A549 (cell line): ENCODE results near the gene CDK14.

Experiments used
- POLR2A ChIP-seq: IDR thresholded peaks from 2 replicates; pipeline ENCODE4 v1.6.1; 2012; ENCODE audit warnings: mild to moderate bottlenecking, low read length
- TF ChIP-seq, protein P1 (sequence below): fragments of >200 bp; sonication (Bioruptor Twin); formaldehyde crosslinking; IDR thresholded peaks from 3 replicates; pipeline ENCODE4 v1.5.1; 2016

DNA sequence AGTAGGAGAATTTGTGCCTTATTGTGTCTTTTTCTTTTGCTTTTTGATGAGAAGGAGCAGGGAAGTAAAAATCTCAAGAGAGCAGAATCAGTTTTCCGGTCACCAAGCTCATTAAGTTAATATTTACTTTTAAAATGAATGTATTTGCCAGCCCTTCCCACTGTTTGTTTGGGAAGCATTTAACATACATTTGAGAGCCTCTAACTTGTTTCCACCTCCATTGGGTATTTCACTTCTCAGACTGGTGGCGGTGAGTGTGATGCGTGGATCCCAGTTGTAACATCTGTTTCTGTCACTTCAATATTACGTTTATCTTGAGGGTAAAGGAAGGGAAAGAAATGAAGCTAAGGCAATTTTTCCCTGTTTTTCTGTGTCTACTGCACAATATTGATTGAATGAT lies 22.8 kb downstream of the CDK14 start:
- no peak for TF ChIP-seq POLR2A
- TF ChIP-seq, protein P1, sequence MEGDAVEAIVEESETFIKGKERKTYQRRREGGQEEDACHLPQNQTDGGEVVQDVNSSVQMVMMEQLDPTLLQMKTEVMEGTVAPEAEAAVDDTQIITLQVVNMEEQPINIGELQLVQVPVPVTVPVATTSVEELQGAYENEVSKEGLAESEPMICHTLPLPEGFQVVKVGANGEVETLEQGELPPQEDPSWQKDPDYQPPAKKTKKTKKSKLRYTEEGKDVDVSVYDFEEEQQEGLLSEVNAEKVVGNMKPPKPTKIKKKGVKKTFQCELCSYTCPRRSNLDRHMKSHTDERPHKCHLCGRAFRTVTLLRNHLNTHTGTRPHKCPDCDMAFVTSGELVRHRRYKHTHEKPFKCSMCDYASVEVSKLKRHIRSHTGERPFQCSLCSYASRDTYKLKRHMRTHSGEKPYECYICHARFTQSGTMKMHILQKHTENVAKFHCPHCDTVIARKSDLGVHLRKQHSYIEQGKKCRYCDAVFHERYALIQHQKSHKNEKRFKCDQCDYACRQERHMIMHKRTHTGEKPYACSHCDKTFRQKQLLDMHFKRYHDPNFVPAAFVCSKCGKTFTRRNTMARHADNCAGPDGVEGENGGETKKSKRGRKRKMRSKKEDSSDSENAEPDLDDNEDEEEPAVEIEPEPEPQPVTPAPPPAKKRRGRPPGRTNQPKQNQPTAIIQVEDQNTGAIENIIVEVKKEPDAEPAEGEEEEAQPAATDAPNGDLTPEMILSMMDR, result no peak
